ENCODE data around the gene MROH8.
"Not testable (repeated sequence)": the region's sequence is repeated elsewhere in the genome, so short reads cannot be mapped to it uniquely, and the experiment has no call there.

The MROH8 gene

DNA sequence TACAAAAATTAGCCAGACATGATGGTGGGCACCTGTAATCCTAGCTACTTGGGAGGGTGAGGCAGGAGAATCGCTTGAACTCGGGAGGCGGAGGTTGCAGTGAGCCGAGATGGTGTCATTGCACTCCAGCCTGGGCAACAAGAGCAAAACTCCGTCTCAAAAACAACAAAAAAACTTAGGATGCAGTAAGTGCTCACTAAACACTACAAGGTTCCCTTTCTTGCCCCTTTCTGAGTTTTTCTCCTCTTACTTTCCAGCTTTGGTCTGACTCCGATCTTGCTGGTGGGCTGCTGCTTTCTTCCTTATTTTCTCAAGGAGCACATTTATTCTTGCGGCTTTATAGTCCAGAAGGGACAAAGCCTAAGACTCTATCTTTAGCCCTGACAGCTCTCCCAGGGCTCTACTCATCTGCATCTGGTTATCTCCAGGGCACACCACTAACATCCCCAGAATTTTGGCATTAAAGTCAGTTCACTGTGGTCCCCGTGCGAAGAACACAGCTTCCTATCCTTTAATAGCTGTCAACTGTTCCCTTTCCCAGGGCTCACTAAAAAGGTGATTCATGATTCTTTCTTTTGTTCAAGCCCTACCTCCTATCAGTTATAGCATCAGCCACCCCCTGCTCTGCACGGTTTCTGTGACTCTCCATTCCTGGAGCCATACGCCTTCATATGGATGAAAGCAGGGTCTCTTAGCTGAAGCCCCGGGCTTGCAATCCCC is 17.4 kb downstream of the MROH8 start:
- FAIRE-seq, result no peak
- DNase-seq (ENCODE audit: insufficient read length, low spot score), result no peak
- no peak for TF ChIP-seq POU2F2 (IDR thresholded peaks at IDR 0.05; ENCODE audit: low read depth, low read length)
- no peak for TF ChIP-seq TAF1 (IDR thresholded peaks at IDR 0.05; ENCODE audit: low read depth, low read length)
- TF ChIP-seq PAX5 (IDR thresholded peaks at IDR 0.05; ENCODE audit: insufficient read depth, low read length, severe bottlenecking), result no peak
- TF ChIP-seq SPI1 (IDR thresholded peaks at IDR 0.05; ENCODE audit: low read depth, low read length), result no peak
- no peak for TF ChIP-seq POLR2A (IDR thresholded peaks at IDR 0.05; ENCODE audit: low read depth, low read length)
- TF ChIP-seq POLR2AphosphoS5 (IDR thresholded peaks at IDR 0.05; ENCODE audit: low read depth, low read length), result no peak

DNA sequence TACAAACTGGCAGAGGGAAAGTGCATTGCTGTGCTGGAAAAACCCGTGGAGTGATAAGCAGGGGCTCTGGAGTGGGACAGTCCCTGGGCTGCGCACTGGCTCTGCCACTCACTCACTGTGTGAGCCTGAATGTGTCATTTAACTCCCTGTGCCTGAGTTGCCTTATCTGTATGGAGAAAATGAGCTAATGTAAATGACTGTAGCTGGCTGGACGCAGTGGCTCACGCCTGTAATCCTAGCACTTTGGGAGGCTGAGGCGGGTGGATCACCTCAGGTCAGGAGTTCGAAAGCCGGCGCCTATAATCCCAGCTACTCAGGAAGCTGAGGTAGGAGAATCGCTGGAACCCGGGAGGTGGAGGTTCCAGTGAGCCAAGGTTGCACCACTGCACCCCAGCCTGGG is 18.7 kb downstream of the MROH8 start:
- TF ChIP-seq POU2F2 (IDR thresholded peaks at IDR 0.05; ENCODE audit: low read depth, low read length) (no peak), SPI1 (IDR thresholded peaks at IDR 0.05; ENCODE audit: low read depth, low read length) (no peak), POLR2A (IDR thresholded peaks at IDR 0.05; ENCODE audit: low read depth, low read length) (no peak), PAX5 (IDR thresholded peaks at IDR 0.05; ENCODE audit: insufficient read depth, low read length, severe bottlenecking) (no peak), POLR2AphosphoS5 (IDR thresholded peaks at IDR 0.05; ENCODE audit: low read depth, low read length) (no peak), TAF1 (IDR thresholded peaks at IDR 0.05; ENCODE audit: low read depth, low read length) (no peak)
- DNase-seq (ENCODE audit: insufficient read length, low spot score), result no peak
- FAIRE-seq, result no peak

DNA sequence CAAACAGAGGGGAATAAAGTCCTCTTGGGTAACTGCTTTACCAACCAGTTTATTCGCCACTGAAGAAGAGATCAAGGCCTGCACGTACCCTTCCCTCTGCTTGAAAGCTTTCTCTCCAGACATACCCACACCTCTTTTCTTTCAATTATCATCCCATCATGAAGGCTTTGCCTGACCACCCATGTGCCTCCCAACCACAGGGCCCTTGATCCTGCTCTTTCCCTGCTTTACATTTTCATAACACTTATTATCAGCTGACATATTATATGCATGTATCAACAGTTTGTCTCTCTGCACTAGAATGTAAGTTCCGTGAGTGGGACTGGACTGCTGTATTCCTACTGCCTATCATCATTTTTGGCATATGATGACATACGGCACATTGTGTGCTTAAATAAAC is 21.1 kb downstream of the MROH8 start:
- TF ChIP-seq PAX5 (IDR thresholded peaks at IDR 0.05; ENCODE audit: insufficient read depth, low read length, severe bottlenecking) (no peak), POLR2AphosphoS5 (IDR thresholded peaks at IDR 0.05; ENCODE audit: low read depth, low read length) (no peak), TAF1 (IDR thresholded peaks at IDR 0.05; ENCODE audit: low read depth, low read length) (no peak), POU2F2 (IDR thresholded peaks at IDR 0.05; ENCODE audit: low read depth, low read length) (no peak), SPI1 (IDR thresholded peaks at IDR 0.05; ENCODE audit: low read depth, low read length) (no peak), POLR2A (IDR thresholded peaks at IDR 0.05; ENCODE audit: low read depth, low read length) (no peak)
- FAIRE-seq, result no peak
- no peak for DNase-seq (ENCODE audit: insufficient read length, low spot score)

DNA sequence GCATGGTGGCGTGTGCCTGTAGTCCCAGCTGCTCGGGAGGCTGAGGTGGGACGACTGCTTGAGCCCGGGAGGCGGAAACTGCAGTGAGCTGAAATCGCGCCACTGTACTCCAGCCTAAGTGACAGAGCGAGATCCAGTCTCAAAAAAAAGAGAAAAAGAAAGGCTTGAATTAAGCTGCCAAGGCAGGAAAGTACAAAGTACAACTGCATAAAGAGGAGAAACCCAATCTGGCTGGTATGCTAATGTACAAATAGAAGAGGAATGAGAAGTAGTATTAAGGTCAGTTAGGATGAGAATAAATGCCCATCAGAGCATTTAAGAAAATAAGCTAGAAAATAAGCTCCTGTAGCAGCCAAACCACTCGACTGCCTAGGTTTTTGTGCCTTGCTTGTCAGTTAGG is 23.4 kb downstream of the MROH8 start:
- FAIRE-seq (no peak), DNase-seq (ENCODE audit: insufficient read length, low spot score) (no peak)
- TF ChIP-seq POU2F2 (IDR thresholded peaks at IDR 0.05; ENCODE audit: low read depth, low read length), result no peak
- no peak for TF ChIP-seq SPI1 (IDR thresholded peaks at IDR 0.05; ENCODE audit: low read depth, low read length)
- no peak for TF ChIP-seq TAF1 (IDR thresholded peaks at IDR 0.05; ENCODE audit: low read depth, low read length)
- TF ChIP-seq PAX5 (IDR thresholded peaks at IDR 0.05; ENCODE audit: insufficient read depth, low read length, severe bottlenecking), result no peak

DNA sequence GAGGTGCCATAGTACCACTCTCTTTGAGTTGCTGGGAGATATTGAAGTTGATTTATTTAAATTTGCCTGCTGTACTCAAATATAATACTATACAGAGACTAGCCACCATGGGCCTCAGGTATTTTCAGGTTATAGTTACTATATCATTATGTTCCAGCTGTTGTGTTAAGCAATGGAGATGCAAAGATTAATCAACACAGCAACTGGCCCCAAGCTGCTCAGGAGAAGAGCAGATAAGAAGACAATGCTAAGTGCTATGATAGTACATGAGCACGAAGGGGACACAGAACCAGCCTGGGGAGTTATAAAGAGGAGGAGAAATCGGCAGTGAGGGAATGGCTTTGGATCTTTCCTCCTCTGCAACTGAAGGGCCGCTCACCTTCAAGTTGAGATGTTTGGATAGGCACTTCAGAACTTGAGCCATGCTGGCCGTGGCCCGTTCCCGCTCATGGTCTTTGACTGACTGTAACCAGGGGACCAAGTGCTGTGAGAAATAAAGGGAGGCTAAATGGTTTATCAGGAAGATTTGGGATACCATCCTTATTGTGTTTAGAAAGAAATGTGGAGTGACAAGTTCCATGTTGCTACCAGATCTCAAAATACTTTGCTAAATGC is 24.6 kb downstream of the MROH8 start:
- DNase-seq (ENCODE audit: insufficient read length, low spot score), result no peak
- TF ChIP-seq POLR2AphosphoS5 (IDR thresholded peaks at IDR 0.05; ENCODE audit: low read depth, low read length) (no peak), PAX5 (IDR thresholded peaks at IDR 0.05; ENCODE audit: insufficient read depth, low read length, severe bottlenecking) (no peak)
- no peak for FAIRE-seq

DNA sequence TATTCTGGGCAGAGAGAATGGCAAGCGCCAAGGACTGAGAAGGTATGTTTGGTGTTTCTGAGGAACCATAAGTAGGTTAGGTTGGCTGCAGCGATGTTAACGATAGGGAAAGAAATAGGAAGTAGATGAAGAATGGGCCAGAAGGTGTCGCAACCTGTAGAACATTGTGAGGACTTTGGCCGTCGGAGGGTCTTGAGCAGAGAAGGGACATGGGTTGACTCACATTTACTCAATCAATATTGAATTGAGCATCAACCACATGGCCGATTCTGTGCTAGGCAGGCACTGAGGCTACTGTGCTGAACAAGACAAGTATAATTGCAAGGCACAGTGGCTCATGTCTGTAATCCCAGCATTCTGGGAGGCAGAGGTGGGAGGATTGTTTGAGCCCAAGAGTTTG is 27.1 kb downstream of the MROH8 start:
- TF ChIP-seq POLR2AphosphoS5 (IDR thresholded peaks at IDR 0.05; ENCODE audit: low read depth, low read length) (no peak), SPI1 (IDR thresholded peaks at IDR 0.05; ENCODE audit: low read depth, low read length) (no peak), POLR2A (IDR thresholded peaks at IDR 0.05; ENCODE audit: low read depth, low read length) (no peak), POU2F2 (IDR thresholded peaks at IDR 0.05; ENCODE audit: low read depth, low read length) (no peak), PAX5 (IDR thresholded peaks at IDR 0.05; ENCODE audit: insufficient read depth, low read length, severe bottlenecking) (no peak), TAF1 (IDR thresholded peaks at IDR 0.05; ENCODE audit: low read depth, low read length) (no peak)
- FAIRE-seq, result no peak
- no peak for DNase-seq (ENCODE audit: insufficient read length, low spot score)

DNA sequence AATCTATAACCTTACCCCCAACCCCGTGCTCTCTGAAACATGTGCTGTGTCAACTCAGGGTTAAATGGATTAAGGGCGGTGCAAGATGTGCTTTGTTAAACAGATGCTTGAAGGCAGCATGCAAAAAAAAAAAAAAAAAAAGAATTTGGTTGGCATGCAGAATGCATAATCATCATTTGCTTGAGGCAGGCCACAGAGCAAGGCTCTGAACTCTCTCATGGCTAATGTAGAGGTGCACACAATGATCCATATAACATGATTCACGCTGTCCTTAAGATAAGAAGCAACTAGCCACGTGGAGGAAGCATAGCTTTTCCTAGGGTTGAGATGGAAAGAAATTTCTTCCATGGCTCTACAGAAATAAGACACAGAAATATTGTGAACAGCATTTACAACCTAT is 27.8 kb downstream of the MROH8 start:
- TF ChIP-seq SPI1 (IDR thresholded peaks at IDR 0.05; ENCODE audit: low read depth, low read length), result no peak
- no peak for TF ChIP-seq POLR2A (IDR thresholded peaks at IDR 0.05; ENCODE audit: low read depth, low read length)
- no peak for TF ChIP-seq PAX5 (IDR thresholded peaks at IDR 0.05; ENCODE audit: insufficient read depth, low read length, severe bottlenecking)
- no peak for TF ChIP-seq POLR2AphosphoS5 (IDR thresholded peaks at IDR 0.05; ENCODE audit: low read depth, low read length)
- TF ChIP-seq POU2F2 (IDR thresholded peaks at IDR 0.05; ENCODE audit: low read depth, low read length), result no peak
- TF ChIP-seq TAF1 (IDR thresholded peaks at IDR 0.05; ENCODE audit: low read depth, low read length), result no peak
- FAIRE-seq (no peak), DNase-seq (ENCODE audit: insufficient read length, low spot score) (no peak)

- FAIRE-seq; DNase-seq (ENCODE audit: insufficient read length, low spot score): not testable (repeated sequence)
Measured at GRCh38 chr20:37150864-37151263, 28.5 kb downstream of the MROH8 start.

DNA sequence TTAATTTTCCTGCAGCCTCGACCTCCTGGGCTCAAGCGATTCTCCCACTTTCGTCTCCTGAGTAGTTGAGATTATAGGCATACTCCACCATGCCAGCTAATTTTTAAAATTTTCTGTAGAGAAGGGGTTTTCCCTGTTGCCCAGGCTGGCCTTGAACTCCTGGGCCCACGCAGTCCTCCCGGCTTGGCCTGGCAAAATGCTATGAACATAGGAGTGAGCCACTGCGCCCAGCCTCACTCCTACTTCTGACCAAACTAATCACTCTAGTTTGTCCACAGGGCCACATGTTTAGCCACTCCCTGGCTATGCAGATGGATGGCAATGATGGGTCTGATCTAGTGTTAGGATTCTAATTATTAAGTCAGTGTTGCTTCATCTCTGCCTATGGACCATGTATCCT is 32.1 kb downstream of the MROH8 start:
- TF ChIP-seq SPI1 (IDR thresholded peaks at IDR 0.05; ENCODE audit: low read depth, low read length), result no peak
- TF ChIP-seq TAF1 (IDR thresholded peaks at IDR 0.05; ENCODE audit: low read depth, low read length), result no peak
- no peak for TF ChIP-seq POLR2AphosphoS5 (IDR thresholded peaks at IDR 0.05; ENCODE audit: low read depth, low read length)
- TF ChIP-seq POLR2A (IDR thresholded peaks at IDR 0.05; ENCODE audit: low read depth, low read length), result no peak
- TF ChIP-seq PAX5 (IDR thresholded peaks at IDR 0.05; ENCODE audit: insufficient read depth, low read length, severe bottlenecking), result no peak
- TF ChIP-seq POU2F2 (IDR thresholded peaks at IDR 0.05; ENCODE audit: low read depth, low read length), result no peak
- DNase-seq (ENCODE audit: insufficient read length, low spot score), result no peak
- FAIRE-seq, result no peak

- FAIRE-seq, result no peak
- TF ChIP-seq POLR2A (IDR thresholded peaks at IDR 0.05; ENCODE audit: low read depth, low read length), result no peak
- TF ChIP-seq SPI1 (IDR thresholded peaks at IDR 0.05; ENCODE audit: low read depth, low read length), result no peak
- no peak for TF ChIP-seq TAF1 (IDR thresholded peaks at IDR 0.05; ENCODE audit: low read depth, low read length)
- no peak for TF ChIP-seq POLR2AphosphoS5 (IDR thresholded peaks at IDR 0.05; ENCODE audit: low read depth, low read length)
- no peak for TF ChIP-seq POU2F2 (IDR thresholded peaks at IDR 0.05; ENCODE audit: low read depth, low read length)
- TF ChIP-seq PAX5 (IDR thresholded peaks at IDR 0.05; ENCODE audit: insufficient read depth, low read length, severe bottlenecking), result no peak
Measured at GRCh38 chr20:37144856-37145404, 34.4 kb downstream of the MROH8 start.

More at GRCh38 chr20:37144856-37145404, 34.4 kb downstream of the MROH8 start:
- DNase-seq (ENCODE audit: insufficient read length, low spot score), result no peak

Data from GM12891 (cell line).